HG03558 (cell line): ENCODE data around the gene TMEM174.

Experiments used
- ATAC-seq: cut with Tn5 transposase; IDR thresholded peaks from one replicate; pipeline ENCODE4 v1.9.1; 2021; ENCODE audit warnings: moderate number of reproducible peaks; ENCODE audit not compliant: unreplicated experiment; ENCODE audit errors: extremely low read depth

TMEM174 gene

GRCh38 chr5:73152411-73153388, 20.3 kb upstream of the TMEM174 start:
- ATAC-seq, result no peak

- ATAC-seq, result no peak
Measured at GRCh38 chr5:73153513-73153912, 19.5 kb upstream of the TMEM174 start.

GRCh38 chr5:73154208-73155006, 18.6 kb upstream of the TMEM174 start:
- no peak for ATAC-seq

- no peak for ATAC-seq
Measured at GRCh38 chr5:73155271-73156222, 17.4 kb upstream of the TMEM174 start.

GRCh38 chr5:73157414-73158303, 15.3 kb upstream of the TMEM174 start:
- ATAC-seq, result no peak

GRCh38 chr5:73158313-73158712, 14.7 kb upstream of the TMEM174 start:
- ATAC-seq, result no peak

GRCh38 chr5:73160239-73160671, 12.7 kb upstream of the TMEM174 start:
- peak; percentile 65 for ATAC-seq

- ATAC-seq, result no peak
Measured at GRCh38 chr5:73170522-73170921, 2.5 kb upstream of the TMEM174 start.

GRCh38 chr5:73171495-73171894, 1.5 kb upstream of the TMEM174 start:
- ATAC-seq, result no peak

GRCh38 chr5:73174100-73174815, 1.3 kb downstream of the TMEM174 start:
- ATAC-seq, result no peak

- no peak for ATAC-seq
Measured at GRCh38 chr5:73176250-73176649, 3.3 kb downstream of the TMEM174 start.

GRCh38 chr5:73178265-73178664, 5.3 kb downstream of the TMEM174 start:
- ATAC-seq, result no peak

- ATAC-seq, result no peak
Measured at GRCh38 chr5:73179730-73180129, 6.7 kb downstream of the TMEM174 start.

GRCh38 chr5:73180566-73180965, 7.6 kb downstream of the TMEM174 start:
- ATAC-seq, result no peak

GRCh38 chr5:73182307-73182706, 9.3 kb downstream of the TMEM174 start:
- ATAC-seq, result no peak

GRCh38 chr5:73183000-73183399, 10.0 kb downstream of the TMEM174 start:
- ATAC-seq, result no peak

GRCh38 chr5:73183481-73183891, 10.5 kb downstream of the TMEM174 start:
- ATAC-seq, result no peak

- no peak for ATAC-seq
Measured at GRCh38 chr5:73186976-73187375, 14.0 kb downstream of the TMEM174 start.
